Brain microvascular endothelial cell (primary cell): Measurements from ENCODE around the gene SDC1.

Source experiments
- DNase-seq: peaks from one replicate; pipeline ENCODE4 v3.0.0-alpha.2; 2020
- H3K27ac ChIP-seq: fragments of 250-450 bp; sonication (Bioruptor Pico); 2 replicates; pipeline ENCODE4 v1.5.1; 2020; ENCODE audit warnings: mild to moderate bottlenecking, moderate library complexity
- H3K27me3 ChIP-seq: fragments of 250-450 bp; sonication (Bioruptor Pico); replicated peaks from 2 replicates; pipeline ENCODE4 v1.5.1; 2020; ENCODE audit warnings: mild to moderate bottlenecking
- H3K36me3 ChIP-seq: fragments of 250-450 bp; sonication (Bioruptor Pico); replicated peaks from 2 replicates; pipeline ENCODE4 v1.5.1; 2020; ENCODE audit warnings: mild to moderate bottlenecking
- H3K4me3 ChIP-seq: 2 replicates; pipeline ENCODE4 v1.5.1; 2011; ENCODE audit warnings: low read depth, mild to moderate bottlenecking, control low read depth, low read length, moderate library complexity
- in situ Hi-C: cut with HindIII; loops from 2 replicates; pipeline ENCODE4 v1.10.0; 2017; ENCODE audit warnings: low sequenced_read_pairs, low pct_ligation_motif_present
- TF ChIP-seq, protein P1 (sequence below): IDR thresholded peaks from 2 replicates; pipeline ENCODE4 v1.5.1; 2011; ENCODE audit warnings: low read depth, mild to moderate bottlenecking, moderate library complexity, low read length, control low read depth, inconsistent platforms; ENCODE audit errors: missing control alignments

The SDC1 gene

GRCh38 chr2:20164734-20165478 lies 60.0 kb downstream of the SDC1 start:
- Histone ChIP-seq H3K36me3 (no peaks in the 10 kb centered on the region), H3K4me3 (no peak overlapping the region), H3K27me3 (no peaks in the 10 kb centered on the region), H3K27ac (no peak overlapping the region)
- in situ Hi-C loops: no loop called here
- TF ChIP-seq, protein P1, sequence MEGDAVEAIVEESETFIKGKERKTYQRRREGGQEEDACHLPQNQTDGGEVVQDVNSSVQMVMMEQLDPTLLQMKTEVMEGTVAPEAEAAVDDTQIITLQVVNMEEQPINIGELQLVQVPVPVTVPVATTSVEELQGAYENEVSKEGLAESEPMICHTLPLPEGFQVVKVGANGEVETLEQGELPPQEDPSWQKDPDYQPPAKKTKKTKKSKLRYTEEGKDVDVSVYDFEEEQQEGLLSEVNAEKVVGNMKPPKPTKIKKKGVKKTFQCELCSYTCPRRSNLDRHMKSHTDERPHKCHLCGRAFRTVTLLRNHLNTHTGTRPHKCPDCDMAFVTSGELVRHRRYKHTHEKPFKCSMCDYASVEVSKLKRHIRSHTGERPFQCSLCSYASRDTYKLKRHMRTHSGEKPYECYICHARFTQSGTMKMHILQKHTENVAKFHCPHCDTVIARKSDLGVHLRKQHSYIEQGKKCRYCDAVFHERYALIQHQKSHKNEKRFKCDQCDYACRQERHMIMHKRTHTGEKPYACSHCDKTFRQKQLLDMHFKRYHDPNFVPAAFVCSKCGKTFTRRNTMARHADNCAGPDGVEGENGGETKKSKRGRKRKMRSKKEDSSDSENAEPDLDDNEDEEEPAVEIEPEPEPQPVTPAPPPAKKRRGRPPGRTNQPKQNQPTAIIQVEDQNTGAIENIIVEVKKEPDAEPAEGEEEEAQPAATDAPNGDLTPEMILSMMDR: no peak
- DNase-seq: no peak

GRCh38 chr2:20164061-20164733 lies 60.7 kb downstream of the SDC1 start:
- H3K36me3 ChIP-seq: no peaks in the 10 kb centered on the region
- H3K27me3 ChIP-seq: no peaks in the 10 kb centered on the region
- no peak for DNase-seq
- no peak overlapping the region for H3K27ac ChIP-seq
- TF ChIP-seq, protein P1: no peak
- H3K4me3 ChIP-seq: no peak overlapping the region
- in situ Hi-C loops: no loop called here

DNA sequence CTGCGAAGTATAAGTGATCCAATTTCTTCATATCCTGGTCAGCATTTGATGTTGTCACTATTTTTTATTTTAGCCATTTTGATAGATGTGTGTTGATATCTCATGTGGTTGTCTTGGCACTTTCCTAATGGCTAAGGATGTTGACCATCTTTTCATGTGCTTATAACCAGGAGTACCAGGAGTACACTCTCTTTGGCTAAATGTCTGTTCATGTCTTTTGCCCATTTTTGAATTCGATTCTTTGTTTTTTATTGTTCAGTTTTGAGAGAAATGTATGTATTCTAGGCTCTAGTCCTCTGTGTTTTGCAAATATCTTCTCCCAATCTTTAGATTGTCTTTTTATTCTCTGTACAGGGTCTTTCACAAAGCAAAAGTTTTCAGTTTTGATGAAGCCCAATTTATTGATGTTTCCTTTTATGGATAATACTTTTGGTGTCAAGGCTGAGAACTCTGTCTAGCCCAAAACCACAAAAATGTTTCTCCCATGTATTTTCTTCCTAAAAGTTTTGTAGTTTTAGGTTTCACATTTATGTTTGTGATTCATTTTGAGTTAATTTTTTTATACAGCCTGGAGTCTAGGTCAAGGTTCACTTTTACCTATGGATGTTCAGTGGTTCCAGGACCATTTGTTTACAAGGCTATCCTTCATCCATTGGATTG lies 65.4 kb downstream of the SDC1 start:
- H3K27me3 ChIP-seq: no peaks in the 10 kb centered on the region
- TF ChIP-seq, protein P1: no peak
- DNase-seq: no peak
- no peak overlapping the region for H3K27ac ChIP-seq
- H3K4me3 ChIP-seq: no peak overlapping the region
- in situ Hi-C loops: no loop called here
- H3K36me3 ChIP-seq: no peaks in the 10 kb centered on the region

GRCh38 chr2:20157193-20157891 lies 67.6 kb downstream of the SDC1 start:
- in situ Hi-C loops: no loop called here
- DNase-seq: peak; percentile 44

GRCh38 chr2:20156836-20157192 lies 68.1 kb downstream of the SDC1 start:
- Histone ChIP-seq H3K27me3 (no peaks in the 10 kb centered on the region), H3K4me3 (no peak overlapping the region), H3K36me3 (no peaks in the 10 kb centered on the region), H3K27ac (no peak overlapping the region)
- DNase-seq: no peak
- in situ Hi-C loops: no loop called here
- TF ChIP-seq, protein P1: no peak

More at GRCh38 chr2:20157193-20157891, 67.6 kb downstream of the SDC1 start:
- no peaks in the 10 kb centered on the region for H3K27me3 ChIP-seq
- H3K36me3 ChIP-seq: no peaks in the 10 kb centered on the region
- H3K27ac ChIP-seq: no peak overlapping the region
- H3K4me3 ChIP-seq: no peak overlapping the region
- TF ChIP-seq, protein P1: no peak
